ENCODE measurements around the gene FAM53A. TPM values are rescaled to one million over a fixed set of nuclear protein-coding genes. Genes with fewer than 3 reads are reported as not detected.

Gene FAM53A
- total and polyA plus RNA-seq, 5 donors from 2014 or later = 0.76 to 3.6 (median 1.8) TPM

- peaks cover 40% of the 10 kb centered on the region for H3K36me3 ChIP-seq (ENCODE audit: control insufficient read depth, insufficient read depth, low read length)
- H3K9me3 ChIP-seq (ENCODE audit: control insufficient read depth in 2 of 2, low read length in 2 of 2) = no peaks in the 10 kb centered on the region
- Mint-ChIP-seq H3K9me3 (peaks cover 0 to 1% (median 0%) of the 10 kb centered on the region in 7 donors), H3K4me1 (peaks cover 12 to 82% (median 39%) of the 10 kb centered on the region in 4 donors), H3K36me3 (peaks cover 23% of the 10 kb centered on the region), H3K4me3 (peak overlapping the region; percentile 64 to 86 (median 75)), H3K27ac (peak overlapping the region in 2 of 3 donors; percentile 88 to 100), H3K27me3 (no peaks in the 10 kb centered on the region)
- DNase-seq = peak; percentile 79 to 88 (median 85)
- peak overlapping the region; percentile 42 for H3K27ac ChIP-seq (ENCODE audit: insufficient read depth, low read length, poor library complexity, severe bottlenecking)
- H3K4me3 ChIP-seq (ENCODE audit: low read depth, low read length) = peak overlapping the region; percentile 32
- H3K4me1 ChIP-seq (ENCODE audit: control insufficient read depth, insufficient read depth, low read length, poor library complexity, severe bottlenecking) = peaks cover 79% of the 10 kb centered on the region
- H3K27me3 ChIP-seq (ENCODE audit: control insufficient read depth, insufficient read depth, low read length) = no peaks in the 10 kb centered on the region
- ATAC-seq (ENCODE audit: low read depth in 2 of 2) = peak; percentile 39 to 42
These were observed 42.2 kb upstream of the FAM53A start for GRCh38 chr4:1726146-1726934.

DNA sequence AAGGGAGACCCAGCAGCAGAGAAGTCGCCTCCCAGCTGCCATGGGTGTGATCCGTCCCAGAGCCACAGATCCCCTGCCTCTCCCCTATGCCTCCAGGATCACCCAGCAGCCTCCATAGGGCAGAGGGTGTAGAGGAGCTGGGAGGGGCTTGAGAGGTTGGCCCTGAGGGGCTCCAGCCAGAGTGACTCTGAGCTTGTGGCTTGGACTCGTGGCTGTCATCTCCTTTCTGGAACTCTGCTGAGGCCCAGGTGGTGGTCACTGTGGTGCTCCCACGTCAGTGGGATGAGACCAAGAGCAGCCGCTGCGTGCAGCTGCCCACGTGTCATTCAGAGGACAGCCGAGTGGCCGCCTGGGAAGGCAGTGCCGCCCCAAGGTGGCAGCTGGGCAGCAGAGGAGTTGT, 41.4 kb upstream of the FAM53A start:
- H3K27ac ChIP-seq (ENCODE audit: insufficient read depth, low read length, poor library complexity, severe bottlenecking) = peak overlapping the region; percentile 42
- peak overlapping the region in 2 of 3 donors; percentile 90 to 100 for H3K27ac Mint-ChIP-seq
- no peak for DNase-seq

DNA sequence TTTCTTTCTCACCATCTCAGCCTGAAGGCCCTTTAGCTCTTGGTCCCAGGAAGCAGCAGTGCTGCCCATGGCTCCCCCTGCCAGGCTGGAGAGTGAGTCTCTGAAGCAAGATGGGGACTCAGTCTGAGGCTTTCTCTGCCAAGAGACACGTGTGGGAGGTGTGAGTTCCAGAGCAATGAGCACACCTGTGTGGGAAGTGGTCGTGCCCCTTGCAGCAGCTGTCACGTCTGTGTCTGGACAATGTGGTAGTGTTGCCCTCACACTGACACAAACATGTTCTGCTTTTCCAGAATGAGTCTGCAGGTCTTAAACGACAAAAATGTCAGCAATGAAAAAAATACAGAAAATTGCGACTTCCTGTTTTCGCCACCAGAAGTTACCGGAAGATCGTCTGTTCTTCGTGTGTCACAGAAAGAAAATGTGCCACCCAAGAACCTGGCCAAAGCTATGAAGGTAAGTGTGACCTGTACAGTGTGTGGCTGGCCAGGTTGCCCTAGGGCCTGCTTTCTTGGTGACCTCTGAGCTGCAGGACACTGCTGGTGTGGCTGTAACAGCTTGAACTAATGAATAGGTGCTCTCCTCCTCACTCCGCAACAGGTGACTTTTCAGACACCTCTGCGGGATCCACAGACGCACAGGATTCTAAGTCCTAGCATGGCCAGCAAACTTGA, 39.2 kb upstream of the FAM53A start:
- Mint-ChIP-seq H3K36me3 (peaks cover 15% of the 10 kb centered on the region), H3K4me1 (peaks cover 7 to 74% (median 39%) of the 10 kb centered on the region in 4 donors), H3K4me3 (peak overlapping the region; percentile 92 to 99 (median 94)), H3K27ac (peak overlapping the region; percentile 100), H3K27me3 (no peaks in the 10 kb centered on the region), H3K9me3 (peaks cover 0 to 1% (median 0%) of the 10 kb centered on the region in 7 donors)
- Histone ChIP-seq H3K27me3 (ENCODE audit: control insufficient read depth, insufficient read depth, low read length) (no peaks in the 10 kb centered on the region), H3K36me3 (ENCODE audit: control insufficient read depth, insufficient read depth, low read length) (peaks cover 13% of the 10 kb centered on the region), H3K4me1 (ENCODE audit: control insufficient read depth, insufficient read depth, low read length, poor library complexity, severe bottlenecking) (peaks cover 77% of the 10 kb centered on the region), H3K27ac (ENCODE audit: insufficient read depth, low read length, poor library complexity, severe bottlenecking) (peak overlapping the region; percentile 89), H3K4me3 (ENCODE audit: low read depth, low read length) (peak overlapping the region; percentile 92), H3K9me3 (ENCODE audit: control insufficient read depth in 2 of 2, low read length in 2 of 2) (no peaks in the 10 kb centered on the region)
- peak; percentile 7 to 9 for ATAC-seq (ENCODE audit: low read depth in 2 of 2)
- DNase-seq = peak in 2 of 3 donors; percentile 77 to 87

More for the DNA sequence above, 41.4 kb upstream of the FAM53A start:
- Mint-ChIP-seq H3K9me3 (peaks cover 0 to 1% (median 0%) of the 10 kb centered on the region in 7 donors), H3K27me3 (no peaks in the 10 kb centered on the region), H3K4me1 (peaks cover 12 to 78% (median 39%) of the 10 kb centered on the region in 4 donors), H3K4me3 (peak overlapping the region; percentile 84 to 99 (median 93)), H3K36me3 (peaks cover 23% of the 10 kb centered on the region)
- Histone ChIP-seq H3K36me3 (ENCODE audit: control insufficient read depth, insufficient read depth, low read length) (peaks cover 32% of the 10 kb centered on the region), H3K27me3 (ENCODE audit: control insufficient read depth, insufficient read depth, low read length) (no peaks in the 10 kb centered on the region), H3K9me3 (ENCODE audit: control insufficient read depth in 2 of 2, low read length in 2 of 2) (no peaks in the 10 kb centered on the region), H3K4me3 (ENCODE audit: low read depth, low read length) (peak overlapping the region; percentile 32), H3K4me1 (ENCODE audit: control insufficient read depth, insufficient read depth, low read length, poor library complexity, severe bottlenecking) (peaks cover 79% of the 10 kb centered on the region)
- no peak for ATAC-seq (ENCODE audit: low read depth in 2 of 2)

GRCh38 chr4:1722551-1723118, 38.5 kb upstream of the FAM53A start:
- Histone ChIP-seq H3K36me3 (ENCODE audit: control insufficient read depth, insufficient read depth, low read length) (peaks cover 7% of the 10 kb centered on the region), H3K27me3 (ENCODE audit: control insufficient read depth, insufficient read depth, low read length) (no peaks in the 10 kb centered on the region), H3K27ac (ENCODE audit: insufficient read depth, low read length, poor library complexity, severe bottlenecking) (peak overlapping the region; percentile 89), H3K4me3 (ENCODE audit: low read depth, low read length) (peak overlapping the region; percentile 92), H3K9me3 (ENCODE audit: control insufficient read depth in 2 of 2, low read length in 2 of 2) (no peaks in the 10 kb centered on the region), H3K4me1 (ENCODE audit: control insufficient read depth, insufficient read depth, low read length, poor library complexity, severe bottlenecking) (peaks cover 72% of the 10 kb centered on the region)
- DNase-seq (no peak), ATAC-seq (ENCODE audit: low read depth in 2 of 2) (no peak)
- no peaks in the 10 kb centered on the region for H3K27me3 Mint-ChIP-seq
- peaks cover 7 to 71% (median 38%) of the 10 kb centered on the region in 4 donors for H3K4me1 Mint-ChIP-seq
- peaks cover 13% of the 10 kb centered on the region for H3K36me3 Mint-ChIP-seq
- peak overlapping the region; percentile 92 to 99 (median 94) for H3K4me3 Mint-ChIP-seq
- peaks cover 0 to 1% (median 0%) of the 10 kb centered on the region in 7 donors for H3K9me3 Mint-ChIP-seq
- H3K27ac Mint-ChIP-seq = peak overlapping the region; percentile 100

- Mint-ChIP-seq H3K36me3 (peaks cover 12% of the 10 kb centered on the region), H3K9me3 (peaks cover 0 to 1% (median 0%) of the 10 kb centered on the region in 7 donors), H3K27me3 (no peaks in the 10 kb centered on the region), H3K27ac (peak overlapping the region; percentile 100), H3K4me3 (peak overlapping the region; percentile 92 to 99 (median 95)), H3K4me1 (peaks cover 7 to 65% (median 38%) of the 10 kb centered on the region in 4 donors)
- DNase-seq (no peak), ATAC-seq (ENCODE audit: low read depth in 2 of 2) (no peak)
- Histone ChIP-seq H3K27me3 (ENCODE audit: control insufficient read depth, insufficient read depth, low read length) (no peaks in the 10 kb centered on the region), H3K9me3 (ENCODE audit: control insufficient read depth in 2 of 2, low read length in 2 of 2) (no peaks in the 10 kb centered on the region), H3K36me3 (ENCODE audit: control insufficient read depth, insufficient read depth, low read length) (peaks cover 5% of the 10 kb centered on the region), H3K4me1 (ENCODE audit: control insufficient read depth, insufficient read depth, low read length, poor library complexity, severe bottlenecking) (peaks cover 64% of the 10 kb centered on the region), H3K27ac (ENCODE audit: insufficient read depth, low read length, poor library complexity, severe bottlenecking) (peak overlapping the region; percentile 89), H3K4me3 (ENCODE audit: low read depth, low read length) (peak overlapping the region; percentile 92)
These were observed 37.8 kb upstream of the FAM53A start for GRCh38 chr4:1721666-1722550.

GRCh38 chr4:1721003-1721665, 37.0 kb upstream of the FAM53A start, which contains the start of the genes TACC3 and TMEM129:
Gene TACC3 (plus strand): TSS chr4:1721521. CDS start chr4:1723422, 1,901 bp downstream.
Gene TMEM129 (minus strand): TSS chr4:1721323. CDS start chr4:1720837, 486 bp downstream.
- Mint-ChIP-seq H3K4me1 (peaks cover 7 to 58% (median 32%) of the 10 kb centered on the region in 4 donors), H3K9me3 (peaks cover 0 to 1% (median 0%) of the 10 kb centered on the region in 7 donors), H3K27me3 (no peaks in the 10 kb centered on the region), H3K36me3 (peaks cover 7% of the 10 kb centered on the region), H3K27ac (peak within 1 kb of the TSS; percentile 100), H3K4me3 (peak within 1 kb of the TSS; percentile 92 to 99 (median 95))
- H3K9me3 ChIP-seq (ENCODE audit: control insufficient read depth in 2 of 2, low read length in 2 of 2) = no peaks in the 10 kb centered on the region
- DNase-seq (peak; percentile 95 to 98 (median 97)), ATAC-seq (ENCODE audit: low read depth in 2 of 2) (peak; percentile 85 to 90)
- H3K27me3 ChIP-seq (ENCODE audit: control insufficient read depth, insufficient read depth, low read length) = no peaks in the 10 kb centered on the region
- peaks cover 57% of the 10 kb centered on the region for H3K4me1 ChIP-seq (ENCODE audit: control insufficient read depth, insufficient read depth, low read length, poor library complexity, severe bottlenecking)
- peak within 1 kb of the TSS; percentile 92 for H3K4me3 ChIP-seq (ENCODE audit: low read depth, low read length)
- peak within 1 kb of the TSS; percentile 89 for H3K27ac ChIP-seq (ENCODE audit: insufficient read depth, low read length, poor library complexity, severe bottlenecking)
- peaks cover 5% of the 10 kb centered on the region for H3K36me3 ChIP-seq (ENCODE audit: control insufficient read depth, insufficient read depth, low read length)

All from CD4-positive, CD25-positive, alpha-beta regulatory T cell (primary cell).